AG04450 (cell line): ENCODE measurements around the gene TMC3. TPM values are rescaled to one million over a fixed set of nuclear protein-coding genes. Genes with fewer than 3 reads are reported as not detected.
"Not testable (repeated sequence)": the region's sequence is repeated elsewhere in the genome, so short reads cannot be mapped to it uniquely, and the experiment has no call there.

ENCODE experiments used
- CTCF ChIA-PET: fragments of 300-600, 350-600 bp; formaldehyde crosslinking; extraction: SDS; loops from one replicate; lab custom pipeline; 2022; ENCODE audit warnings: antibody characterized with exemption, inconsistent platforms; lab: Charles Lee
- POLR2A ChIA-PET: fragments of 350-600 bp; formaldehyde crosslinking; extraction: SDS; loops from one replicate; lab custom pipeline; 2021; ENCODE audit warnings: antibody characterized with exemption, inconsistent platforms; lab: Yijun Ruan, JAX
- DNase-seq: peaks from one replicate; pipeline ENCODE4 v3.0.0-alpha.2; 2011; ENCODE audit warnings: low read depth, low spot score
- H3K27ac ChIP-seq: one replicate; pipeline ENCODE4 v1.5.1; 2012; ENCODE audit warnings: low read depth, low read length, control low read depth
- H3K27me3 ChIP-seq: one replicate; pipeline ENCODE4 v1.6.0; 2012; ENCODE audit warnings: low read length; ENCODE audit not compliant: control insufficient read depth, insufficient read depth
- H3K4me3 ChIP-seq: 2 replicates; pipeline ENCODE4 v1.5.1; 2011; ENCODE audit warnings: mild to moderate bottlenecking, low read depth, low read length, control low read depth
- H3K9me3 ChIP-seq: 2 replicates; pipeline ENCODE4 v1.5.1; 2012; ENCODE audit warnings: low read length; ENCODE audit not compliant: control insufficient read depth, insufficient read depth
- polyA plus RNA-seq: library from polyadenylated mRNA; depleted of rRNA; stranded (reverse); fragments of >200 nt; gene quantifications from 2 replicates; pipeline ENCODE4 v1.2.3, GENCODE V29; 2011
- TF ChIP-seq, protein P1 (sequence below): IDR thresholded peaks from 2 replicates; pipeline ENCODE4 v1.5.1; 2011; ENCODE audit warnings: low read depth, low read length, control low read depth, inconsistent platforms

Gene TMC3
- polyA plus RNA-seq, 1 experiment = not detected

DNA sequence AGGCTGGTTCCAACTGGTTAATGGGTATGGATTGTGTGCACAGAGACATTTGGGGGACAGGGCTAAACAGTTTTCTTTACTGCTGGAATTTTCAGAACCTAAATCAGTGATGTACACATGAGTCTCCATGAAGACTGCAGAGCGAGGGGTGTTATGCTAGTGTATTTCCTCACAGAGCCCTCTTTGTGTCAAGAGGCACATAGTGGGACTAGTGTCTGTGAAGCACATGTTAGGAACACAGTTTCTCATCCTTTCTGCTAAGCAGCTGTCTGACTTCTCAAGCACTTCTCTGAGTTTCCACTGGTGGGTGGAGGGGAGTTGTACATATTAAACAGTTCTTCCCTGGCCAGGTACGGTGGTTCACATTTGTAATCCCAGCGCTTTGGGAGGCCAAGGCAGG, 40.6 kb downstream of the TMC3 start:
- DNase-seq = no peak
- Histone ChIP-seq H3K27me3 (no peaks in the 10 kb centered on the region), H3K4me3 (no peak overlapping the region), H3K27ac (no peak overlapping the region), H3K9me3 (no peaks in the 10 kb centered on the region; the same call in 1 of the 2 replicates)
- TF ChIP-seq, protein P1, sequence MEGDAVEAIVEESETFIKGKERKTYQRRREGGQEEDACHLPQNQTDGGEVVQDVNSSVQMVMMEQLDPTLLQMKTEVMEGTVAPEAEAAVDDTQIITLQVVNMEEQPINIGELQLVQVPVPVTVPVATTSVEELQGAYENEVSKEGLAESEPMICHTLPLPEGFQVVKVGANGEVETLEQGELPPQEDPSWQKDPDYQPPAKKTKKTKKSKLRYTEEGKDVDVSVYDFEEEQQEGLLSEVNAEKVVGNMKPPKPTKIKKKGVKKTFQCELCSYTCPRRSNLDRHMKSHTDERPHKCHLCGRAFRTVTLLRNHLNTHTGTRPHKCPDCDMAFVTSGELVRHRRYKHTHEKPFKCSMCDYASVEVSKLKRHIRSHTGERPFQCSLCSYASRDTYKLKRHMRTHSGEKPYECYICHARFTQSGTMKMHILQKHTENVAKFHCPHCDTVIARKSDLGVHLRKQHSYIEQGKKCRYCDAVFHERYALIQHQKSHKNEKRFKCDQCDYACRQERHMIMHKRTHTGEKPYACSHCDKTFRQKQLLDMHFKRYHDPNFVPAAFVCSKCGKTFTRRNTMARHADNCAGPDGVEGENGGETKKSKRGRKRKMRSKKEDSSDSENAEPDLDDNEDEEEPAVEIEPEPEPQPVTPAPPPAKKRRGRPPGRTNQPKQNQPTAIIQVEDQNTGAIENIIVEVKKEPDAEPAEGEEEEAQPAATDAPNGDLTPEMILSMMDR = no peak
- ChIA-PET POLR2A (no interaction called here), CTCF (no interaction called here)

DNA sequence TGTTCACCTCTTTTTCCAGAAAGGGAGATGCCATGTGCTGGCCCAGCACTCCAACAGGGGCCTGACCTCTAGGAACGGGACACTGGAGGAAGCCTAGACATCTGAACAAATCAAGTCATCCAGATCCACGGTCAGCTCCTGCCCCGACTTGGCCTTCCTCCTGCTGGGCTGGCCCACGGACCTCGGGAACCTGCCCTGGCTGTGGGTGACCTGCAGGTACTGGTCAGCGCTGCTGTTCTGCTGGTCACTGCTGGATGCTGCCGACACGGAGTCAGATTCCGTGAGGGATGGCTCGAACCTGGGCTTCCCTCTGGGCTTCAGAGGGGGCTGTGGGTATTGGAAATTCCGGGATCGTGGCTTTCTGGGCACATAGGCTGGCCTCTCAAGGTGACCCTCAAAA, 41.7 kb downstream of the TMC3 start:
- CTCF ChIA-PET = interaction anchor here (1.4 kb wide), 1 partner anchor 66 kb away, joined by 4 read pairs; no protein-coding TSS in a partner anchor

DNA sequence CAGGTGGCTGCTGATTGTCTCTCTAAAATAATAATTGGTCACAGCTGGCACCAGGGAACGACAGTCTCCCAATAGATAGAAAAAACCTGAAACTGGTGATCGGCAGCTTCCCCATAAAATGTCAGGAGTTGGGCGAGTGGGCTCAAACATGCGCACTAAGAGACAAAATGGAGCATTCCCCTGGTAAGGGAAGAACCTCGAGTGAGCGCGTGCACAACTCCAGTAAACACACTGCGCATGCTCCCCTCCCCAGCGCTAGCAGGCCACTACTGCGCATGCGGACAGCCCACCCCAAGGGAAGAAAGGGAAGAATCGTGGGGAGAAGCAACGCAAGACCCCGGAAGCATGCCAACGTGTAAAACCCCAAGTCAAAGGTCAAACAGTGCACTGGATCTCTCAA, 42.4 kb downstream of the TMC3 start:
- Histone ChIP-seq H3K9me3 (no peaks in the 10 kb centered on the region; the same call in 1 of the 2 replicates), H3K27ac (no peak overlapping the region), H3K27me3 (no peaks in the 10 kb centered on the region), H3K4me3 (no peak overlapping the region)
- no peak for DNase-seq
- CTCF ChIA-PET = interaction anchor here (1.4 kb wide), 1 partner anchor 65 kb away, joined by 4 read pairs; no protein-coding TSS in a partner anchor
- POLR2A ChIA-PET = interaction anchor here (0.6 kb wide), 1 partner anchor 143 kb away, joined by 8 read pairs; no protein-coding TSS in a partner anchor
- TF ChIP-seq, protein P1 = no peak

More for the DNA sequence above, 41.7 kb downstream of the TMC3 start:
- Histone ChIP-seq H3K27ac (no peak overlapping the region), H3K9me3 (no peaks in the 10 kb centered on the region; the same call in 1 of the 2 replicates), H3K27me3 (no peaks in the 10 kb centered on the region), H3K4me3 (no peak overlapping the region)
- POLR2A ChIA-PET = no interaction called here
- no peak for DNase-seq
- TF ChIP-seq, protein P1 = no peak

DNA sequence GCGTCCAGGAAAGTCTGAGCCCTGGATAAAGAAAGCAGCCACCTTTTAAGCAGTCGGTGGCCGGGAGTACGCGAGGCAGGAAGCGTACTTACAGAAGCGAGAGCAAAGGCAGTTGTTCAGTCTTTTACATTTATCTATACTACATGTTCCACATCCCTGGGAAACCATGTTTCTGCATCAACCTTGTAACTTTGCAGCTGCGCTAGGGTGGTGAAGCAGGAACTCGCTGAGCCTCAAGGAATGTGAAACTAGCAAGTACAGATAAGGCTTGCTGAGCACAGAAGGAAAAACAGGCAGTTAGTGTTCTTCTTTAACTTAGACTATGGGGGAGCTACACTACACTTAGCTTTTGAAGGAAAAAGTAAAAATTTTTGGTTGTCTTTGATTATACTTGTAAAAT, 42.9 kb downstream of the TMC3 start:
- H3K27me3 ChIP-seq, DNase-seq, H3K4me3 ChIP-seq, H3K9me3 ChIP-seq, H3K27ac ChIP-seq: not testable (repeated sequence)
- ChIA-PET POLR2A (interaction anchor here (0.6 kb wide), 1 partner anchor 142 kb away, joined by 8 read pairs; no protein-coding TSS in a partner anchor), CTCF (interaction anchor here (1.4 kb wide), 1 partner anchor 65 kb away, joined by 4 read pairs; no protein-coding TSS in a partner anchor)

DNA sequence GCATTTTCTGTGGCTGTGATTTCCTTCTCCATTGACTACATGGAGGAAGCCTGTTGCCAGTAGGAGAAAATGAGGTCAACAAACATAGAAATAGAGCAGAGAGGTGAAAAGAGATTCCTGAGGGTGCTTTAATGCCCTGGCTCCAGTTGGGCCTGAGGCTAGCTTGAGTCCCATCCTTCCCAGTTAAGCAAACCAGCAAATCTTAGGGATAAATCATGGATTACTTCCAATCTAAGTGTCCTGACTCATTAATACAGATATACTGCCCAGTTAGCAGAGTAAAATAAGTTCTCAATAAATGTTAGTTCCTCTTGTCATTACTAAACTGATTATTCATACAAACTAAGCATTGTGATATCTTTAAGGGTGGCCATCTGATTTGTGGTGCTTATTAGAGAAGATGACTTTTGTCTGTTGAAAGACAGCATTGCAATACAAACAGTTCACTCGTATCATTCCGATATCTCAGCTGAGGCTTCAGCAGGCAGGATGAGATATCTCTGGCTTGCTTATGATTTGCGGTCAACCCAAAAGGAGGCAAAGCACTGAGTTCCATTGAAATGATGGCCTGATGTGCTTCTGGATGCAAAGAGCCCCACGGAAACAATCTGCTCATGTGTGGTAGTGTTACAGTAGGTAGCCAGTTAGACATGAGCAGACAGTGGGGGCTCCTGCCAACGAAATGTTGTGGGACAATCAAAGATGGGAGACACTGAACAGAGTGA, 43.5 kb downstream of the TMC3 start:
- TF ChIP-seq, protein P1 = no peak
- H3K27me3 ChIP-seq = no peaks in the 10 kb centered on the region
- no peak for DNase-seq
- ChIA-PET POLR2A (no interaction called here), CTCF (interaction anchor here (0.6 kb wide), 1 partner anchor 65 kb away, joined by 4 read pairs; no protein-coding TSS in a partner anchor)
- H3K4me3 ChIP-seq = no peak overlapping the region
- no peaks in the 10 kb centered on the region; the same call in 1 of the 2 replicates for H3K9me3 ChIP-seq
- no peak overlapping the region for H3K27ac ChIP-seq
